HepG2 (cell line): ENCODE results near the gene TXNDC9. TPM values are rescaled to one million over a fixed set of nuclear protein-coding genes. Genes with fewer than 3 reads are reported as not detected.

Experiments used
- ATAC-seq: fragments of 200-7000 bp; cut with Tn5 transposase; 3 replicates; pipeline ENCODE4 v1.9.1; 2020; ENCODE audit warnings: mild to moderate bottlenecking, moderate library complexity
- BruUV-seq: library from RNA; stranded (reverse); fragments of 400-500 nt; replicated peaks from 2 replicates; lab custom pipeline; 2021; lab: Mats Ljungman, UMichigan
- CTCF ChIA-PET: fragments of 300-600 bp; formaldehyde crosslinking; extraction: SDS; loops from one replicate; lab custom pipeline; 2021; ENCODE audit warnings: low total read pairs, inconsistent platforms, low intra/inter-chr PET ratio; lab: Yijun Ruan, JAX
- POLR2A ChIA-PET: fragments of 350-600 bp; sonication (Branson Sonifier 250); formaldehyde crosslinking; loops from one replicate; lab custom pipeline; 2020; ENCODE audit warnings: antibody characterized with exemption, inconsistent platforms; lab: Yijun Ruan, JAX
- DNase-seq: peaks from one replicate; pipeline ENCODE4 v3.0.0-alpha.2; 2015; ENCODE audit warnings: low spot score
- FAIRE-seq: peaks from 3 replicates; lab custom pipeline; 2011; peaks lifted over from hg19 to GRCh38; lab: Jason Lieb, UNC
- H2AFZ ChIP-seq: one replicate; pipeline ENCODE4 v1.6.1; 2011; ENCODE audit warnings: low read length, inconsistent platforms
- H3K27ac ChIP-seq: fragments of 300-600 bp; 3 replicates; pipeline ENCODE4 v1.8.0; 2011; ENCODE audit warnings: mixed run types, mild to moderate bottlenecking, mixed read lengths, low read length, inconsistent platforms; ENCODE audit not compliant: insufficient read depth; ENCODE audit errors: extremely low read length
- H3K27me3 ChIP-seq, 2 experiments: fragments of 200-600 bp in 1 of 2; 2 replicates in 1 of 2; 3 replicates in 1 of 2; pipeline versions ENCODE4 v1.6.0 to v1.8.0; 2011; ENCODE audit warnings: low read length in 2 of 2, mild to moderate bottlenecking in 2 of 2, moderate library complexity in 2 of 2, inconsistent platforms in 1 of 2; ENCODE audit not compliant: insufficient read depth in 2 of 2, control insufficient read depth in 1 of 2
- H3K36me3 ChIP-seq, 2 experiments: fragments of 200-600 bp in 1 of 2; replicated peaks in 1 of 2; 2 replicates in 1 of 2; 3 replicates in 1 of 2; pipeline versions ENCODE4 v1.5.1 to v1.8.0; 2011; ENCODE audit warnings: low read length in 2 of 2, inconsistent platforms in 1 of 2; ENCODE audit not compliant: insufficient read depth in 2 of 2, control insufficient read depth in 1 of 2
- H3K4me1 ChIP-seq: 2 replicates; pipeline ENCODE4 v1.5.1; 2012; ENCODE audit warnings: low read length, inconsistent platforms; ENCODE audit not compliant: insufficient read depth
- H3K4me2 ChIP-seq: 2 replicates; pipeline ENCODE4 v1.6.0; 2011; ENCODE audit warnings: low read depth, low read length, inconsistent platforms
- H3K4me3 ChIP-seq, 3 experiments: fragments of 200-600 bp in 1 of 3; sonication (generic), shearing (Covaris generic) in 1 of 3; replicated peaks in 1 of 3; 2 replicates each; pipeline ENCODE4 v1.5.1; 2011 to 2016; ENCODE audit warnings: low read length in 3 of 3, inconsistent platforms in 2 of 3, low read depth in 2 of 3, mild to moderate bottlenecking in 2 of 3, control low read depth in 1 of 3, mixed read lengths in 1 of 3; ENCODE audit not compliant: insufficient read depth in 1 of 3
- H3K79me2 ChIP-seq: one replicate; pipeline ENCODE4 v1.6.1; 2011; ENCODE audit warnings: low read length, inconsistent platforms; ENCODE audit not compliant: insufficient read depth
- H3K9ac ChIP-seq: 2 replicates; pipeline ENCODE4 v1.6.0; 2011; ENCODE audit warnings: mild to moderate bottlenecking, low read depth, low read length, inconsistent platforms; ENCODE audit not compliant: insufficient read depth
- H3K9me3 ChIP-seq: 2 replicates; pipeline ENCODE4 v1.5.1; 2012; ENCODE audit warnings: mild to moderate bottlenecking, low read length
- H4K20me1 ChIP-seq: 2 replicates; pipeline ENCODE4 v1.6.0; 2011; ENCODE audit warnings: inconsistent platforms, mild to moderate bottlenecking, low read length, moderate library complexity; ENCODE audit not compliant: insufficient read depth
- ATF1 ChIP-seq: IDR thresholded peaks from 2 replicates; pipeline ENCODE4 v1.6.1; 2016; ENCODE audit warnings: mild to moderate bottlenecking, control low read depth
- FLYWCH1 ChIP-seq: sonication (generic); formaldehyde crosslinking; IDR thresholded peaks from 2 replicates; pipeline ENCODE4 v1.8.1; 2023; ENCODE audit warnings: mild to moderate bottlenecking, missing genetic modification reagents
- GTF3A ChIP-seq: sonication (generic); formaldehyde crosslinking; conservative IDR thresholded peaks from 2 replicates; pipeline ENCODE4 v1.4.0; 2020; ENCODE audit warnings: mild to moderate bottlenecking, missing genetic modification reagents
- HDAC2 ChIP-seq: sonication (generic); formaldehyde crosslinking; IDR thresholded peaks from 2 replicates; pipeline ENCODE4 v1.4.0; 2020; ENCODE audit warnings: missing genetic modification reagents
- KAT7 ChIP-seq: IDR thresholded peaks from 2 replicates; pipeline ENCODE4 v1.6.1; 2018; ENCODE audit warnings: borderline replicate concordance, missing compliant biosample characterization
- NFIC ChIP-seq: IDR thresholded peaks from 2 replicates; pipeline ENCODE4 v1.6.1; 2012; ENCODE audit warnings: mild to moderate bottlenecking, low read length, inconsistent platforms
- NR2F2 ChIP-seq: IDR thresholded peaks from 2 replicates; pipeline ENCODE4 v1.6.1; 2012; ENCODE audit warnings: low read depth, inconsistent platforms, borderline replicate concordance
- ONECUT2 ChIP-seq: sonication (generic); formaldehyde crosslinking; IDR thresholded peaks from 2 replicates; pipeline ENCODE4 v1.4.0; 2020; ENCODE audit warnings: missing genetic modification reagents
- PTBP1 ChIP-seq: fragments of 200-400 bp; formaldehyde crosslinking; IDR thresholded peaks from 2 replicates; pipeline ENCODE4 v1.6.1; 2018; ENCODE audit warnings: low read length, low read depth; ENCODE audit not compliant: poor library complexity, severe bottlenecking
- SOX13 ChIP-seq, 3 experiments: fragments of 450-650 bp in 1 of 3; sonication (generic) in 1 of 3; formaldehyde crosslinking in 1 of 3; IDR thresholded peaks in 2 of 3; conservative IDR thresholded peaks in 1 of 3; 2 replicates each; pipeline versions ENCODE4 v1.5.0 to v1.6.1; 2016 to 2020; ENCODE audit warnings: antibody characterized with exemption in 1 of 3, mild to moderate bottlenecking in 1 of 3, missing compliant biosample characterization in 1 of 3, missing genetic modification reagents in 1 of 3, moderate library complexity in 1 of 3
- SP140L ChIP-seq: sonication (generic); formaldehyde crosslinking; IDR thresholded peaks from 2 replicates; pipeline ENCODE4 v1.4.0; 2020; ENCODE audit warnings: missing genetic modification reagents, borderline replicate concordance
- ZBTB43 ChIP-seq: sonication (generic); formaldehyde crosslinking; conservative IDR thresholded peaks from 2 replicates; pipeline ENCODE4 v1.4.0; 2020; ENCODE audit warnings: missing genetic modification reagents
- ZBTB7B ChIP-seq: sonication (generic); formaldehyde crosslinking; IDR thresholded peaks from 2 replicates; pipeline ENCODE4 v1.4.0; 2020; ENCODE audit warnings: missing genetic modification reagents
- ZEB1 ChIP-seq: IDR thresholded peaks from 2 replicates; pipeline ENCODE4 v1.6.1; 2012; ENCODE audit warnings: mild to moderate bottlenecking, low read depth, inconsistent platforms; ENCODE audit not compliant: insufficient replicate concordance
- ZNF280B ChIP-seq: sonication (generic); formaldehyde crosslinking; IDR thresholded peaks from 2 replicates; pipeline ENCODE4 v1.5.0; 2020; ENCODE audit warnings: missing genetic modification reagents, mild to moderate bottlenecking, borderline replicate concordance
- ZNF766 ChIP-seq: sonication (generic); formaldehyde crosslinking; IDR thresholded peaks from 2 replicates; pipeline ENCODE4 v1.5.0; 2020; ENCODE audit warnings: missing genetic modification reagents, borderline replicate concordance
- ZNF770 ChIP-seq: sonication (generic); formaldehyde crosslinking; IDR thresholded peaks from 2 replicates; pipeline ENCODE4 v1.5.0; 2020; ENCODE audit warnings: mild to moderate bottlenecking, missing genetic modification reagents
- ZNF781 ChIP-seq: sonication (generic); formaldehyde crosslinking; IDR thresholded peaks from 2 replicates; pipeline ENCODE4 v1.5.1; 2020; ENCODE audit warnings: borderline replicate concordance, mild to moderate bottlenecking, missing genetic modification reagents; ENCODE audit errors: not compliant biosample characterization
- ZNF850 ChIP-seq: sonication (generic); formaldehyde crosslinking; conservative IDR thresholded peaks from 2 replicates; pipeline ENCODE4 v1.9.0; 2021; ENCODE audit warnings: mild to moderate bottlenecking, missing genetic modification reagents
- WGBS: methylation state at CpG from one replicate; pipeline ENCODE4 v1.1.6; 2017; ENCODE audit warnings: low lambda C conversion rate; 5-methylcytosine and 5-hydroxymethylcytosine counted together
- in situ Hi-C: cut with HindIII; loops from 2 replicates; pipeline ENCODE4 v1.10.0; 2017; ENCODE audit warnings: low pct_unique_long_range_greater_than_20kb; ENCODE audit not compliant: extremely low pct_ligation_motif_present
- intact Hi-C: fragments of 100-400 bp; cut with micrococcal nuclease; formaldehyde crosslinking; loops from one replicate; pipeline ENCODE4 v1.10.0; 2022; ENCODE audit not compliant: unreplicated experiment
- polyA plus RNA-seq, 8 experiments: library from polyadenylated mRNA; depleted of rRNA in 3 of 8; stranded (reverse) in 7 of 8; unstranded in 1 of 8; fragments of >200 nt; fragmentation: Illumina TruSeq in 4 of 8; extraction: Trizol in 4 of 8; gene quantifications; 2 replicates each; pipeline versions ENCODE4 v1.2.1 to v1.2.3, GENCODE V29; 2011 to 2016; ENCODE audit warnings: low read depth in 4 of 8, missing spikeins in 1 of 8, mixed read lengths in 1 of 8; ENCODE audit not compliant: insufficient read depth in 1 of 8
- total RNA-seq, 5 experiments: library from RNA; depleted of rRNA; stranded (reverse); fragments of >200 nt; fragmentation: Illumina TruSeq; extraction: Trizol; gene quantifications; 2 replicates each; pipeline ENCODE4 v1.2.3, GENCODE V29; 2016; ENCODE audit warnings: low read depth in 1 of 5

TXNDC9 gene
- total and polyA plus RNA-seq, 2 of the 13 experiments (the other 11 are each of a cell fraction or from before 2014, with no cell fraction given) = 35.2 to 94.6 TPM

DNA sequence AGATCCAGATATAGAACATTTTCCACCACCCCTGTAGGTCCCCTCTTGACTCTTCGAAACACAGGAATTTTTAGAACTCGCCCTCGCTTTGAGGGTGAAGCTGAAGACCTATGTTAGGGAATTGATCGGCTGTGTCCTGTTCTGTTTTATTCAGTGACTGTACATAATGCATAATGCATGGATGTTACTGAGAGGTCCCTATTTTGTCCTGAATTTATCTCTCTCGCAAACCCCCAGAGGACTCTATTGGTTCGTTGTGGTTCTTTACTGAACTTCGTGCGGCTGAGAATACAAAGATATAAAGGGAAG lies 625 bp upstream of the TXNDC9 start:
- no peak for FAIRE-seq
- Histone ChIP-seq H3K4me2 (peak overlapping the region; percentile 96), H3K4me1 (peaks cover 58% of the 10 kb centered on the region), H3K4me3 (peak overlapping the region; percentile 88 to 98 (median 89)), H3K36me3 (peaks cover 3 to 13% of the 10 kb centered on the region in 2 experiments; a peak in 2 of 5 replicates), H3K9ac (peak overlapping the region; percentile 95), H3K9me3 (no peaks in the 10 kb centered on the region), H2AFZ (peak overlapping the region; percentile 97), H3K79me2 (peaks cover 80% of the 10 kb centered on the region), H3K27me3 (no peaks in the 10 kb centered on the region; a peak in 1 of 5 replicates), H4K20me1 (peaks cover 27% of the 10 kb centered on the region), H3K27ac (peak overlapping the region; percentile 88)
- 2% methylated on average over 8 of the region's 8 CpGs for WGBS
- peak; percentile 40 for ATAC-seq
- ChIA-PET POLR2A (interaction anchor here (0.6 to 4.2 kb wide), 24 partner anchors 11 to 1226 kb away, joined by 3 to 103 read pairs (median 4); partner anchors contain the start of genes C2orf15, LIPT1, MITD1 and MRPL30), CTCF (no interaction called here)
- no peak for DNase-seq
- intact Hi-C loops = loop anchor here (1.0 to 5.0 kb wide), 7 partner anchors 36 to 729 kb away; partner anchors contain the start of genes C2orf15, COA5, MITD1 and MRPL30
- no TSS peak for BruUV-seq
- in situ Hi-C loops = loop anchor here (5.0 kb wide), 1 partner anchor 154 kb away; the partner anchor contains the start of genes MITD1 and MRPL30
- TF ChIP-seq GTF3A (CRISPR knock-in tag) (no peak), ZNF280B (no peak), ZNF781 (CRISPR knock-in tag) (no peak), ZNF770 (CRISPR knock-in tag) (no peak), SP140L (CRISPR knock-in tag) (0 out of 2 replicates have a peak, but pooled peaks have one; percentile 6), ATF1 (0 out of 2 replicates have a peak, but pooled peaks have one; percentile 34), FLYWCH1 (CRISPR knock-in tag) (0 out of 2 replicates have a peak, but pooled peaks have one; percentile 3), ZNF850 (CRISPR knock-in tag) (no peak), ZBTB7B (CRISPR knock-in tag) (no peak), HDAC2 (no peak), SOX13 (IDR thresholded peaks at IDR 0.05) (no peak), SOX13 (CRISPR knock-in tag; conservative IDR thresholded peaks at IDR 0.05 in 1 of 2, IDR thresholded peaks at IDR 0.05 in 1 of 2) (0 out of 4 replicates have a peak, but pooled peaks of 1 of the 2 experiments have one; percentile 88), KAT7 (CRISPR knock-in tag) (no peak; the same call in 1 of the 2 replicates), PTBP1 (no peak), ZBTB43 (no peak), ZEB1 (peak; percentile 17), ONECUT2 (no peak; the same call in 1 of the 2 replicates), ZNF766 (CRISPR knock-in tag) (no peak), NFIC (peak; percentile 45; the same call in 1 of the 2 replicates), NR2F2 (0 out of 2 replicates have a peak, but pooled peaks have one; percentile 10)
